HG02852 (cell line): ENCODE measurements around the gene HDAC10.

Source experiments
- ATAC-seq: cut with Tn5 transposase; IDR thresholded peaks from one replicate; pipeline ENCODE4 v1.9.1; 2021; ENCODE audit warnings: mild to moderate bottlenecking, moderate library complexity; ENCODE audit not compliant: unreplicated experiment

Gene HDAC10

GRCh38 chr22:50257041-50257440 lies 6.0 kb upstream of the HDAC10 start:
- no peak for ATAC-seq

- ATAC-seq = no peak
Measured at GRCh38 chr22:50256258-50256862, 5.3 kb upstream of the HDAC10 start.

- no peak for ATAC-seq
Measured at GRCh38 chr22:50255607-50256006, 4.5 kb upstream of the HDAC10 start.

- no peak for ATAC-seq
Measured at GRCh38 chr22:50255099-50255498, 4.0 kb upstream of the HDAC10 start.

- no peak for ATAC-seq
Measured at GRCh38 chr22:50253941-50254340, 2.9 kb upstream of the HDAC10 start.

- no peak for ATAC-seq
Measured at GRCh38 chr22:50253046-50253915, 2.2 kb upstream of the HDAC10 start.

GRCh38 chr22:50252082-50253045 lies 1.3 kb upstream of the HDAC10 start:
- no peak for ATAC-seq

- no peak for ATAC-seq
Measured at GRCh38 chr22:50251477-50252081, 514 bp upstream of the HDAC10 start.

GRCh38 chr22:50250249-50250554 lies 863 bp downstream of the HDAC10 start:
- no peak for ATAC-seq

GRCh38 chr22:50249341-50250248 lies 1.5 kb downstream of the HDAC10 start:
- ATAC-seq = no peak

- no peak for ATAC-seq
Measured at GRCh38 chr22:50248196-50249081, 2.6 kb downstream of the HDAC10 start.

GRCh38 chr22:50247748-50248147 lies 3.3 kb downstream of the HDAC10 start:
- ATAC-seq = no peak

- no peak for ATAC-seq
Measured at GRCh38 chr22:50246242-50247175, 4.6 kb downstream of the HDAC10 start.

- no peak for ATAC-seq
Measured at GRCh38 chr22:50245214-50246072, 5.6 kb downstream of the HDAC10 start.

GRCh38 chr22:50244420-50245213 lies 6.4 kb downstream of the HDAC10 start, which contains the start of gene TUBGCP6:
TUBGCP6 (minus strand) TSS chr22:50245023; CDS start chr22:50244459, 564 bp downstream.
- peak; percentile 64 for ATAC-seq
